Parathyroid adenoma (tissue), 2 donors: ENCODE measurements around the gene RSPH3.
"Not testable (repeated sequence)": the region's sequence is repeated elsewhere in the genome, so short reads cannot be mapped to it uniquely, and the experiment has no call there.

ENCODE experiments used
- H2AFZ ChIP-seq: fragments of 300-600 bp; sonication (generic); one replicate; pipeline ENCODE4 v1.7.0; 2017; ENCODE audit warnings: antibody characterized with exemption, mild to moderate bottlenecking
- H3K27ac ChIP-seq: fragments of 300-600 bp; sonication (generic); one replicate; pipeline ENCODE4 v1.7.0; 2017
- H3K27me3 ChIP-seq: fragments of 300-600 bp; sonication (generic); one replicate; pipeline ENCODE4 v1.7.0; 2017; ENCODE audit warnings: low read length; ENCODE audit not compliant: control insufficient read depth, insufficient read depth
- H3K36me3 ChIP-seq: fragments of 300-600 bp; sonication (generic); one replicate; pipeline ENCODE4 v1.7.0; 2017; ENCODE audit warnings: low read length; ENCODE audit not compliant: control insufficient read depth, insufficient read depth
- H3K4me1 ChIP-seq: fragments of 300-600 bp; sonication (generic); one replicate; pipeline ENCODE4 v1.7.0; 2017; ENCODE audit warnings: control low read depth
- H3K4me2 ChIP-seq: fragments of 300-600 bp; sonication (generic); one replicate; pipeline ENCODE4 v1.7.0; 2017; ENCODE audit warnings: low read length
- H3K4me3 ChIP-seq: fragments of 300-600 bp; sonication (generic); one replicate; pipeline ENCODE4 v1.7.0; 2017; ENCODE audit warnings: low read depth, low read length
- H3K79me2 ChIP-seq: fragments of 300-600 bp; sonication (generic); one replicate; pipeline ENCODE4 v1.7.0; 2017; ENCODE audit warnings: control low read depth
- H3K9ac ChIP-seq: fragments of 300-600 bp; sonication (generic); one replicate; pipeline ENCODE4 v1.7.0; 2017; ENCODE audit warnings: mild to moderate bottlenecking
- H3K9me3 ChIP-seq: fragments of 300-600 bp; sonication (generic); one replicate; pipeline ENCODE4 v1.7.0; 2017; ENCODE audit warnings: low read length; ENCODE audit not compliant: control insufficient read depth
- CTCF ChIP-seq: fragments of 300-600 bp; sonication (generic); IDR thresholded peaks from one replicate; pipeline ENCODE4 v1.7.0; 2017; ENCODE audit warnings: antibody characterized with exemption, mild to moderate bottlenecking
- donor health status: primary hyperparathyroidism.

The RSPH3 gene

GRCh38 chr6:158991017-158991723 lies 8.8 kb downstream of the RSPH3 start:
- H3K79me2 ChIP-seq, result no peaks in the 10 kb centered on the region
- H3K36me3 ChIP-seq, result no peaks in the 10 kb centered on the region
- no peak overlapping the region for H3K27ac ChIP-seq
- H3K27me3 ChIP-seq, result no peaks in the 10 kb centered on the region
- H3K4me3 ChIP-seq, result no peak overlapping the region
- H2AFZ ChIP-seq, result no peak overlapping the region
- no peaks in the 10 kb centered on the region for H3K4me1 ChIP-seq
- no peak for TF ChIP-seq CTCF
- no peak overlapping the region for H3K9ac ChIP-seq
- H3K9me3 ChIP-seq, result no peaks in the 10 kb centered on the region
- no peak overlapping the region for H3K4me2 ChIP-seq

DNA sequence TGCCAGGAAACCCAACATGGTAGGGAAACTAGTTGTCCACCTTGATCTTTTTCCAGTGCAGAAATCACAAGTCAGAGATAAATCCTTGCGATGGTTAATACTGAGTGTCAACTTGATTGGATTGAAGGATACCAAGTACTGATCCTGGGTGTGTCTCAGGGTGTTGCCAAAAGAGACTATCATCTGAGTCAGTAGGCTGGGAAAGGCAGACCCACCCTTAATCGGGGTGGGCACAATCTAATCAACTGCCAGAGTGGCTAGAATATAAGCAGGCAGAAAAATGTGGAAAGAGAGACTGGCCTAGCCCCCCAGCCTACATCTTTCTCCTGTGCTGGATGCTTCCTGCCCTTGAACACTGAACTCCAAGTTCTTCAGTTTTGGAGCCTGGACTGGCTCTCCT lies 10.3 kb downstream of the RSPH3 start:
- H3K9me3 ChIP-seq, H3K4me3 ChIP-seq, H3K27ac ChIP-seq, H3K4me2 ChIP-seq, H3K27me3 ChIP-seq, H3K79me2 ChIP-seq, H3K4me1 ChIP-seq, H2AFZ ChIP-seq, H3K36me3 ChIP-seq, H3K9ac ChIP-seq: not testable (repeated sequence)

- no peak for TF ChIP-seq CTCF
- Histone ChIP-seq H3K27ac (no peak overlapping the region), H3K4me1 (no peaks in the 10 kb centered on the region), H2AFZ (no peak overlapping the region), H3K4me3 (no peak overlapping the region), H3K36me3 (no peaks in the 10 kb centered on the region), H3K9ac (no peak overlapping the region), H3K79me2 (no peaks in the 10 kb centered on the region), H3K27me3 (no peaks in the 10 kb centered on the region), H3K9me3 (no peaks in the 10 kb centered on the region), H3K4me2 (no peak overlapping the region)
These were observed 11.5 kb downstream of the RSPH3 start for GRCh38 chr6:158988477-158988876.

DNA sequence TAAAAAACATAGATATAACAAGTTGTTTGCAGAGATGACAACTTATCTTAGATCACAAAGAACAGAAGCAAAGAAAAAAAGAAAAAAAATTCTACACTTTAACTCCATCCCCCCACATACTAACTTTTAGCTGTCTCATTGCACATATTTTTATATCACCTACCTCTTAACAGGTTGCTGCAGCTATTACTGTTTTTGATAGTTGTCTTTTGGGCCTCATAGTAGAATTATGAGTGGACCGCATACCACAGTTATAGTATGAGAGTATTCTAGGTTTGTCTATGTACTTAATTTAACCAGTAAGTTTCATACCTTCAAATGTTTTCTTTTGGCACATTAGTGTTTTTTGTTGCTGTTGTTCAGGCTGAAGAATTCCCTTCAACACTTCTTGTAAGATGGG lies 12.3 kb downstream of the RSPH3 start:
- Histone ChIP-seq H3K79me2 (no peaks in the 10 kb centered on the region), H2AFZ (no peak overlapping the region), H3K9me3 (no peaks in the 10 kb centered on the region), H3K27me3 (no peaks in the 10 kb centered on the region), H3K4me2 (no peak overlapping the region), H3K4me3 (no peak overlapping the region), H3K4me1 (no peaks in the 10 kb centered on the region), H3K36me3 (no peaks in the 10 kb centered on the region), H3K9ac (no peak overlapping the region), H3K27ac (no peak overlapping the region)
- no peak for TF ChIP-seq CTCF

- no peaks in the 10 kb centered on the region for H3K9me3 ChIP-seq
- H3K4me1 ChIP-seq, result no peaks in the 10 kb centered on the region
- no peak overlapping the region for H3K4me3 ChIP-seq
- H3K4me2 ChIP-seq, result no peak overlapping the region
- H3K79me2 ChIP-seq, result no peaks in the 10 kb centered on the region
- no peak overlapping the region for H3K27ac ChIP-seq
- no peak overlapping the region for H2AFZ ChIP-seq
- TF ChIP-seq CTCF, result no peak
- no peaks in the 10 kb centered on the region for H3K27me3 ChIP-seq
- no peaks in the 10 kb centered on the region for H3K36me3 ChIP-seq
- no peak overlapping the region for H3K9ac ChIP-seq
These were observed 21.2 kb downstream of the RSPH3 start for GRCh38 chr6:158978757-158979156.
